NCI-H1105 (cell line): ENCODE measurements around the gene SNX10.
A peak's percentile ranks its signal among the peaks of the same experiment; 100 is the strongest.

ENCODE experiments used
- DNase-seq: peaks from one replicate; lab custom pipeline; 2025; lab: John Stamatoyannopoulos, UW

Gene SNX10

DNA sequence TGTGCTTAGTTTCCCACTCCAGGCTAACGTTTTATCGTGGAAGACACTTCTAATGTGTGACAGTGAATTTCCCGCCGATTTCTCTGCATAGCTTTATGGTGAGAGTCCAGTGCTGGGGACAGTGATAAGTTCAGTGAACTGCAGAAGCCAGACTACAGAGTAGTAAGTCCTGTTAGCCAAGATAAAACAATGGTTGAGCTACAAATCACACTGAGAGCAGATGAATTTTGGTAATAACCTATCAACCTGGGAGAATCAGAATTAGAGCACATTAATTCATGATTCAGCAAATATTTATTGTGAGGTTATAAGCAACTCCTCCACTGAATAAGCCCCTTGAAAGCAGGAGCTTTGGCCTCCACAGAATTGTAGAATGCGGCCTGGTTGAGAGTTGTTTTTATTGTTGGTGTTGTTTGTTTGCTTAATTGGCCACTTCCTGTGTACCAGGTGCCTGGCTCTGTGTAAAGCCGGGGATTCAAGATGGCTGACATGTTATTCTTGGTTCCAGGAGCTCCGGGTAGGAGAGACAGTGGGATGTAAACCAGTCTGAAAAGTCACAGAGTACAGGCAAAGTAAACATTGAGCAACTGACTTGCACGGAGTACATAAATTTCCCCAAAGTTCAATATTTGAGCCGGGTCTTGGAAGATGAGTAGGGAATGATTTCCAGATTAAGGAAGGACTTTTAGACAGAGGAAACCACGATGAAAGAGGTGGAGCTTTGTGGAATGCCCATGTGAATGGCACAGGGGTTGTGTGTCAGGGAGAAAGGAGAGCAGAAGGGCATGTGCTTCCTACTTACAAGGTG is 112.7 kb downstream of the SNX10 start:
- DNase-seq: no peak

DNA sequence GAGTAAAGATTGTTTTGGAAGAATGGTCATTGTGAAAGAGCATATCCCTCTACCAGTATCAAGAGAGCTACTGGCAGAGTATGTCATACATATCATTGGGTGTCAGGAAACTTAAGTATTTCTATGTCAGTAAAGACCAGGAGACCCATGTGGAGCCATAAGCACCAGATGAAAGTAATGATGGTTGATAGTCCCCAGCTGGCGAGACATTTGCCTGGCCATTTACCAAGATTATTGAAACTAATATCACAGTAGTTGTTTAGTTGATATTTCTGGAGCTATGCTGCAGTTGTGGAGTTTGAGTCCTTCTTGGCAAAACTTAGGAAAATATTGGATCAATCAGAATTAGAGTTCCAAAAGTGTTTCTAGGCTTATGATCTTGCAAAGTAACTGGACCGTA is 114.8 kb downstream of the SNX10 start:
- no peak for DNase-seq

- DNase-seq: no peak
Observed at GRCh38 chr7:26409661-26410547, 118.2 kb downstream of the SNX10 start.

DNA sequence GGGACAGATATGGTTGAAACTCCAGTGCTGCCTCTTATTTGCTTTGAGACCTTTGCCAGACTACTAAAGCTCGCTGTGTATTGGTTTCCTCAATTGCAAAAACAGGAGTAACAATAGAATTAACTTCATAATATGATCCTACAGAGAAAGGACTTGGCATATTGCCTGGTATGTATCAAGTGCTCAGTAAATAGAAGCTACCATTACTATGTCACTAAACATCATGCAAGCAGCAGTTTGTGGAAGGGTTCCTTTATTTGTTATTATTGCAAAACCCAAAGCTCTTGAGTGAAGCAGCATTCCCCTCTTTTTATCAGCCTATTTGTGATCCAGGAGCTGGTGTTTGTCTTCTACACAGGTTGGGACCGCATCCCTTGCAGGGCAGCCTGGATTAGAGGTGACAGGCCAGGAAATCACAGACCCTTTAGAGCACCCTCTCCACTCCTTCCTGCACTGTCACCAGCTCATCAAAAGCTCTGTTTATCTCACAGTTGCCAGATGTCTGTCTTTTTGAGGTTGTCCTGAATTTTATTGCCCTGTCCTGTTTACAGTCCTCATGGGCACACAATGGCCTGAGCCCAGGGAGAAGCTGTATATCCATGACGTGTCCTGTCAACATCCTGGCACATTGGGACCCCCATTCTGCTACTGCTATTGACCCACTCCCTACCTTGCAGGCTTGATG is 121.5 kb downstream of the SNX10 start:
- DNase-seq: peak; percentile 84

- DNase-seq: no peak
Observed at GRCh38 chr7:26416004-26416403, 124.3 kb downstream of the SNX10 start.

DNA sequence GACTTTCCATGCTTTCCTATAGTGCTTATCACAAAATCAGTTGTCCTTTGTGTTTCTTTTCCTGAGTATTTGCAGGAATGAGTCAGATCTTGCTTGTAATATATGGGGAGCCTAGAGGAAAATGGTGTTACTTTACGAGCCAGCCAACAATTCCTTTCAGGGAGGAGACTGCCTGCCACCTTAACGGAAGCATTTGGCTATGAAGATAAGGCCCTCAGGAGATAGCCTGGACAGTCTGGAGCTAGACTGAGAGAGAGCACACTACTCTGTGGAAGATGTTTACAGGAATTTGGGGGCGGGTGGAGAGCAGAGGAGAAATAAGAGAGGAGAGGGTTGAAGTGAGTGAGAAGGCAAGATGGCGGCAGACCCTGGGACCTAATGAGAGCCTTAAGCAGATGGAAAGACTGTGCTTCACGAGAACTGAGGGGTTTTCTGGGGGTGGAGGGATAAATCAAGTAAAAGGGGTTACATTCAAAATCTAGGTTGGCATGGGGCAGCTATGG is 126.3 kb downstream of the SNX10 start:
- DNase-seq: no peak

DNA sequence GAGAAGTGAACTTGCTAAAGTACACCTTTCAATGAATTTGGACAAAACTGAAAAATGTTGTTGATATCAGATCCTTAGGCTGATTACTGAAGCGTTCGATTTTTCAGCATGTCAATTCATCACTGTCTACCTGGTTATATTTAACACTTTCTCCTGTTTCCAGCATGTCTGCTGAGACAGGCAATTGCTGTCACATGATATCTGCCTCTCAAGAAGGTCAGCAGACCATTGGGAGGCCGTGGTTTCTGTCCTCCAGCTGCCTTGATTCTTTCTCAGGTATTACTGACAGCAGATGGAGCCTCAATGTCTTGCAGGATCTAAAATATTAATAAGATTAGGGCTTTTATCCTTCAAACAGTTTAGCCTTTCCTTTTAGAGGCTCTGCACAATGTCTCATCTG is 127.5 kb downstream of the SNX10 start:
- no peak for DNase-seq

GRCh38 chr7:26420422-26421019 is 128.9 kb downstream of the SNX10 start:
- DNase-seq: no peak

GRCh38 chr7:26422761-26423160 is 131.1 kb downstream of the SNX10 start:
- no peak for DNase-seq

DNA sequence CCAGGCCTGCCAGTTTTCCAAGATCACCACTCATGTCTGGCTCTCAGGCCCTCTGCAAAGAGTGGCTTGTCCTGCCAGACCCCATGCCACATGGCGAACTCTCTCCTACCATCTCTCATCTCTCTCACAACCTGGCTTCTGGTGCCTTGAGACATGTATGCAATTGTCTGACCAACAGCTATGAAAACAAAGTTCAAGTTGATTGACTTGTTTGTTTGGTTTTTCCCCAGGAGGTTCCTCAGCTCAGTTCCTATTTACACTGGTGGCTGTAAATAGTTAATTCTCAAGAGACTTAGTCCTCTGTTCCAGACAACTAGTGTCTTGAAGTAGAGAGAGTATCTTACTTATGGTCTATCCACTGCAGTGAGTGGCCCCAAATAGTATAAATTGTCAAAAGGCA is 131.8 kb downstream of the SNX10 start:
- no peak for DNase-seq
